OCI-LY3 (cell line): Measurements from ENCODE around the gene FMN1.

Experiments
- H2AFZ ChIP-seq: fragments of 200-600, 300-600 bp; shearing (Covaris generic); 2 replicates; pipeline ENCODE4 v1.6.0; 2014; ENCODE audit warnings: antibody characterized with exemption, low read depth, low read length
- H3K27ac ChIP-seq: fragments of 200-600, 300-600 bp; sonication (generic); 2 replicates; pipeline ENCODE4 v1.5.1; 2014; ENCODE audit warnings: mild to moderate bottlenecking, low read length, moderate library complexity, mixed read lengths
- H3K27me3 ChIP-seq: fragments of 200-600, 300-600 bp; sonication (generic); 2 replicates; pipeline ENCODE4 v1.6.1; 2014; ENCODE audit warnings: low read depth, low read length, mixed read lengths
- H3K36me3 ChIP-seq: fragments of 200-600, 300-600 bp; sonication (generic); replicated peaks from 2 replicates; pipeline ENCODE3; 2014; ENCODE audit warnings: low read depth, low read length, mixed read lengths
- H3K4me1 ChIP-seq: fragments of 300-600, 200-600 bp; sonication (generic); 2 replicates; pipeline ENCODE4 v1.6.1; 2014; ENCODE audit warnings: low read length, mixed read lengths
- H3K4me2 ChIP-seq: fragments of 200-600, 300-600 bp; sonication (generic); 2 replicates; pipeline ENCODE4 v1.6.1; 2014; ENCODE audit warnings: low read length, mixed read lengths
- H3K4me3 ChIP-seq: fragments of 300-600, 200-600 bp; sonication (generic); 2 replicates; pipeline ENCODE4 v1.5.1; 2014; ENCODE audit warnings: antibody characterized with exemption, mild to moderate bottlenecking, low read length, moderate library complexity
- H3K79me2 ChIP-seq: fragments of 300-600, 200-600 bp; shearing (Covaris generic); 2 replicates; pipeline ENCODE4 v1.6.1; 2014; ENCODE audit warnings: mild to moderate bottlenecking, low read length, mixed read lengths
- H3K9ac ChIP-seq: fragments of 300-600, 200-600 bp; shearing (Covaris generic); 2 replicates; pipeline ENCODE4 v1.6.0; 2014; ENCODE audit warnings: mild to moderate bottlenecking, low read length, moderate library complexity
- H3K9me3 ChIP-seq: fragments of 200-600, 300-600 bp; shearing (Covaris generic); 2 replicates; pipeline ENCODE4 v1.6.1; 2014; ENCODE audit warnings: low read length, mixed read lengths; ENCODE audit not compliant: insufficient read depth
- H4K20me1 ChIP-seq: fragments of 200-600, 300-600 bp; sonication (generic); 2 replicates; pipeline ENCODE4 v1.6.1; 2016; ENCODE audit warnings: low read length, mixed read lengths; ENCODE audit not compliant: insufficient read depth
- CTCF ChIP-seq: fragments of 200-600, 300-600 bp; sonication (generic); IDR thresholded peaks from 2 replicates; pipeline ENCODE4 v1.5.1; 2014; ENCODE audit warnings: antibody characterized with exemption, low read length, low read depth
- EZH2phosphoT487 ChIP-seq: fragments of 200-600 bp; shearing (Covaris generic); IDR thresholded peaks from 2 replicates; pipeline ENCODE4 v1.6.1; 2018; ENCODE audit warnings: antibody characterized with exemption, mixed run types, low read depth

Gene FMN1

DNA sequence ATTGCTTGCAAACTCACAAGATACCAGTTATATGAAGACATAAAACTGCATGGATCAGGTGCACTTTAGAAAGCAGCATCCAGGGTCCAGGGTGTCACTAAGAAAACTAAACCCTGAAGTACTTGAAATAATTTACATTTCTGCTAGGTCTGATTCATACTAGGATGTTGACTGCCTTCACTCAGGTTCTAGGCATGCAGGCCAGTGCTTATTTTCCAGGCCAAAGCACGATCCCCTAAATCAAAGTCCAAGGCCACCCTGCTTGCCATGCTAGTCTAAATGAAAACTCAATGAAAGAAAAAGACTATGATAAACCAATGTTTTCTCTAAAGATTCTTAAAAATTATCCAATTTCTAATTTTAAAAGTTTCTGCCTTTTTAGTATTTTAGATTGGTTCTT is 427.3 kb downstream of the FMN1 start:
- Histone ChIP-seq H3K9me3 (no peaks in the 10 kb centered on the region), H3K27ac (no peak overlapping the region), H4K20me1 (no peaks in the 10 kb centered on the region), H3K36me3 (no peaks in the 10 kb centered on the region), H3K27me3 (peaks cover 46% of the 10 kb centered on the region), H3K79me2 (no peaks in the 10 kb centered on the region), H3K4me3 (no peak overlapping the region), H3K4me1 (peaks cover 26% of the 10 kb centered on the region), H3K4me2 (0 out of 2 replicates have a peak overlapping the region, but pooled peaks have one; percentile 0), H2AFZ (no peak overlapping the region), H3K9ac (no peak overlapping the region)
- TF ChIP-seq CTCF (no peak), EZH2phosphoT487 (no peak)

DNA sequence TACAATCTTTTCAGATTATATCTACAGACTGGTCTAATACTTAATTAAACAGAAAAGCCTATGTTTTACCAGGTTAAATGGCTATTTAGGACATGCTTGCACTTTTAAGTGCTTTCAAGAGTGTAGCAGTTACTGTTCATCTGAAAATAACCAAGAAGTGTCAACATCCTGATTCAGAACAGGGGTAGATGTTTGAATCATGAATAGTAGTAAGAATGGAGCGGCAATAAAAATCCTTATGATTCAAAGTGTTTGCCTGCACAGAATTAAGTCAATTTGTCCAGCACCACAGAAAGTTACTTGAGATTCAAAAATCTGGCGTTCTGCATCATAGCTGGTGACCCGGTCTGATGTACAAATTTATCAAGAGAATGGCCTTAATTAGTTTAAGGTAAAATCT is 428.4 kb downstream of the FMN1 start:
- no peak overlapping the region for H3K4me2 ChIP-seq
- H2AFZ ChIP-seq: no peak overlapping the region
- no peak overlapping the region for H3K27ac ChIP-seq
- no peak for TF ChIP-seq EZH2phosphoT487
- TF ChIP-seq CTCF: no peak
- H3K9me3 ChIP-seq: no peaks in the 10 kb centered on the region
- peaks cover 34% of the 10 kb centered on the region for H3K4me1 ChIP-seq
- H3K4me3 ChIP-seq: no peak overlapping the region
- peaks cover 39% of the 10 kb centered on the region for H3K27me3 ChIP-seq
- no peaks in the 10 kb centered on the region for H3K79me2 ChIP-seq
- no peak overlapping the region for H3K9ac ChIP-seq
- H4K20me1 ChIP-seq: no peaks in the 10 kb centered on the region
- H3K36me3 ChIP-seq: no peaks in the 10 kb centered on the region

DNA sequence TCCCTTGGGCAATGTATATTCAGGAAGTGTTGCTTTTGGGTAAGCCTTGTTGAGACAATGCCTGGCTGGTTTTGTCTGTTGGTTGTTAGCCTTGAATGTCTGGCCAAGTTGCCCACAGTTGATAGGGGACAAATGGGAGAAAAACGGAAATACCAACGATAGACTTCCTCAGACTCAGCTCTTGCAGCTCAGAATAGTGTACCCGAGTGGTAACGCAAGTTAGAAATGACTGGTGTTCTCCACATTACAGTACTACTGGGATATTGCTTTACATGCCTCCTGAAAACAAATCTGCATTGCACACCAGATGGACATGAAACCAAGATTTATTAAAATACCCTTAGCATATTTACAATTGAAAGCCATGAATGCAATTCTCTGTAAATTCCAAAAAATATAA is 429.3 kb downstream of the FMN1 start:
- no peak overlapping the region for H2AFZ ChIP-seq

DNA sequence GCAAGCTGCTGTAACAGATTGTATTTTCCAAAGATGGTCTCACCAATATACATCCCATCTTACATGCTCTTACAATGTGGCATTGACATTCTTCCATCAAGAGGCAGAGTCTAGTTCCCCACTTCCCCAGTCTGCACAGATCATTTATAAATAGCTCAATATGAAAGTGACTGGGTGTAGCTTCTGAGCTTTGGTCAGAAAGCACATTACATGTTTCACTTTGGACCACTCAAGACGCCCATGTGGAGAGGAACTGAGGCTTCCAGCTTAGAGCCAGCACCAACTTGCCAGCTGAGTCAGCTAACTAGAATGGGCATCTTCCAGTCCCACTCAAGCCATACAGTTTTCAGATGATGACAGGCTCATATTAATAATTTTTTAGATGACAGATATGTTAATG is 431.2 kb downstream of the FMN1 start:
- Histone ChIP-seq H3K27ac (no peak overlapping the region), H4K20me1 (no peaks in the 10 kb centered on the region), H3K27me3 (peaks cover 33% of the 10 kb centered on the region), H3K4me2 (no peak overlapping the region), H3K4me3 (no peak overlapping the region), H3K79me2 (no peaks in the 10 kb centered on the region), H3K9me3 (no peaks in the 10 kb centered on the region), H3K9ac (no peak overlapping the region), H3K36me3 (no peaks in the 10 kb centered on the region), H3K4me1 (peaks cover 34% of the 10 kb centered on the region), H2AFZ (no peak overlapping the region)
- no peak for TF ChIP-seq CTCF
- TF ChIP-seq EZH2phosphoT487: no peak

More for the DNA sequence above, 429.3 kb downstream of the FMN1 start:
- Histone ChIP-seq H3K36me3 (no peaks in the 10 kb centered on the region), H3K4me1 (peaks cover 34% of the 10 kb centered on the region), H3K9me3 (no peaks in the 10 kb centered on the region), H3K79me2 (no peaks in the 10 kb centered on the region), H3K27me3 (peaks cover 43% of the 10 kb centered on the region), H3K4me3 (no peak overlapping the region), H4K20me1 (no peaks in the 10 kb centered on the region), H3K9ac (no peak overlapping the region), H3K4me2 (peak overlapping the region; percentile 26), H3K27ac (no peak overlapping the region)
- no peak for TF ChIP-seq CTCF
- TF ChIP-seq EZH2phosphoT487: no peak
